SK-N-MC (cell line): ENCODE data around the gene PODN.

ENCODE experiments used
- DNase-seq: peaks from one replicate; pipeline ENCODE4 v3.0.0-alpha.2; 2011; ENCODE audit warnings: low read depth, low spot score
- H3K27ac ChIP-seq: fragments of 200-600 bp; sonication (generic); 2 replicates; pipeline ENCODE4 v1.5.1; 2016; ENCODE audit warnings: mixed run types
- H3K36me3 ChIP-seq: fragments of 200-600 bp; sonication (generic); 2 replicates; pipeline ENCODE4 v1.6.1; 2017; ENCODE audit warnings: antibody characterized with exemption, low read length, mixed read lengths; ENCODE audit not compliant: insufficient read depth
- H3K4me3 ChIP-seq: fragments of 200-600 bp; sonication (generic); 2 replicates; pipeline ENCODE4 v1.5.1; 2016
- H3K9ac ChIP-seq: fragments of 200-600 bp; sonication (generic); 2 replicates; pipeline ENCODE4 v1.8.0; 2017; ENCODE audit warnings: mixed run types, mixed read lengths; ENCODE audit not compliant: insufficient read length
- H3K9me3 ChIP-seq: fragments of 200-600 bp; sonication (generic); 2 replicates; pipeline ENCODE4 v1.6.1; 2017; ENCODE audit warnings: low read depth, mild to moderate bottlenecking, antibody characterized with exemption, low read length, moderate library complexity, mixed read lengths
- EZH2 ChIP-seq: fragments of 200-600 bp; sonication (generic); IDR thresholded peaks from one replicate; pipeline ENCODE4 v1.6.1; 2017; ENCODE audit warnings: antibody characterized with exemption
- FOXP2 ChIP-seq: optimal IDR thresholded peaks from 2 replicates; pipeline ENCODE3; 2011; ENCODE audit warnings: mild to moderate bottlenecking, moderate library complexity; ENCODE audit not compliant: insufficient read depth; ENCODE audit errors: extremely low read length, control extremely low read depth
- POLR2AphosphoS5 ChIP-seq: IDR thresholded peaks from 2 replicates; pipeline ENCODE4 v1.6.1; 2012; ENCODE audit warnings: mild to moderate bottlenecking, low read depth, low read length, borderline replicate concordance

Gene PODN

GRCh38 chr1:53116933-53117600 is 55.1 kb downstream of the PODN start:
- Histone ChIP-seq H3K4me3 (no peak overlapping the region), H3K36me3 (no peaks in the 10 kb centered on the region), H3K9ac (no peak overlapping the region), H3K9me3 (no peaks in the 10 kb centered on the region), H3K27ac (no peak overlapping the region)
- no peak for DNase-seq
- TF ChIP-seq EZH2 (no peak), POLR2AphosphoS5 (no peak), FOXP2 (no peak)

GRCh38 chr1:53117836-53118235 is 55.8 kb downstream of the PODN start:
- no peak for TF ChIP-seq FOXP2
- TF ChIP-seq POLR2AphosphoS5: no peak
- TF ChIP-seq EZH2: no peak
- no peak overlapping the region for H3K27ac ChIP-seq
- DNase-seq: no peak
- H3K9me3 ChIP-seq: no peaks in the 10 kb centered on the region
- no peak overlapping the region for H3K4me3 ChIP-seq
- H3K9ac ChIP-seq: no peak overlapping the region
- H3K36me3 ChIP-seq: no peaks in the 10 kb centered on the region

GRCh38 chr1:53120659-53121058 is 58.6 kb downstream of the PODN start:
- no peak for DNase-seq
- TF ChIP-seq FOXP2 (no peak), POLR2AphosphoS5 (no peak), EZH2 (no peak)
- H3K4me3 ChIP-seq: no peak overlapping the region
- no peak overlapping the region for H3K27ac ChIP-seq
- H3K9ac ChIP-seq: no peak overlapping the region
- H3K36me3 ChIP-seq: no peaks in the 10 kb centered on the region
- no peaks in the 10 kb centered on the region for H3K9me3 ChIP-seq

GRCh38 chr1:53121319-53122172 is 59.5 kb downstream of the PODN start:
- no peak for DNase-seq
- Histone ChIP-seq H3K27ac (no peak overlapping the region), H3K4me3 (no peak overlapping the region), H3K36me3 (no peaks in the 10 kb centered on the region), H3K9me3 (no peaks in the 10 kb centered on the region), H3K9ac (no peak overlapping the region)
- TF ChIP-seq POLR2AphosphoS5 (no peak), FOXP2 (no peak), EZH2 (no peak)

- no peak for DNase-seq
- no peak overlapping the region for H3K27ac ChIP-seq
- H3K9me3 ChIP-seq: no peaks in the 10 kb centered on the region
- TF ChIP-seq EZH2 (no peak), FOXP2 (no peak), POLR2AphosphoS5 (no peak)
- H3K4me3 ChIP-seq: no peak overlapping the region
- H3K9ac ChIP-seq: no peak overlapping the region
- H3K36me3 ChIP-seq: no peaks in the 10 kb centered on the region
Measured at GRCh38 chr1:53122201-53122885, 60.3 kb downstream of the PODN start.

GRCh38 chr1:53122961-53123413 is 61.0 kb downstream of the PODN start:
- Histone ChIP-seq H3K9ac (no peak overlapping the region), H3K27ac (no peak overlapping the region), H3K9me3 (no peaks in the 10 kb centered on the region), H3K4me3 (no peak overlapping the region), H3K36me3 (no peaks in the 10 kb centered on the region)
- no peak for TF ChIP-seq POLR2AphosphoS5
- TF ChIP-seq EZH2: no peak
- no peak for TF ChIP-seq FOXP2
- DNase-seq: no peak

- H3K27ac ChIP-seq: no peak overlapping the region
- no peak overlapping the region for H3K4me3 ChIP-seq
Measured at GRCh38 chr1:53123453-53124140, 61.6 kb downstream of the PODN start.

GRCh38 chr1:53125122-53125521 is 63.1 kb downstream of the PODN start:
- Histone ChIP-seq H3K27ac (no peak overlapping the region), H3K9ac (no peak overlapping the region), H3K9me3 (no peaks in the 10 kb centered on the region), H3K4me3 (no peak overlapping the region), H3K36me3 (no peaks in the 10 kb centered on the region)
- no peak for TF ChIP-seq POLR2AphosphoS5
- no peak for DNase-seq

More at GRCh38 chr1:53123453-53124140, 61.6 kb downstream of the PODN start:
- no peak for TF ChIP-seq POLR2AphosphoS5
- Histone ChIP-seq H3K36me3 (no peaks in the 10 kb centered on the region), H3K9ac (no peak overlapping the region), H3K9me3 (no peaks in the 10 kb centered on the region)
- DNase-seq: no peak
